Mesendoderm (in vitro differentiated cells): Measurements from ENCODE around the gene SPTBN4.

Experiments used
- DNase-seq: peaks from one replicate; pipeline ENCODE4 v3.0.0; 2013
- H2AK5ac ChIP-seq: 2 replicates; pipeline ENCODE4 v1.6.1; 2013; ENCODE audit warnings: low read length, inconsistent platforms
- H2BK120ac ChIP-seq: 2 replicates; pipeline ENCODE4 v1.6.1; 2013; ENCODE audit warnings: low read depth, mild to moderate bottlenecking, low read length, moderate library complexity, mixed read lengths
- H2BK15ac ChIP-seq: replicated peaks from 2 replicates; pipeline ENCODE4 v1.6.1; 2013; ENCODE audit warnings: low read depth, mild to moderate bottlenecking, moderate library complexity
- H2BK5ac ChIP-seq: 2 replicates; pipeline ENCODE4 v1.6.1; 2013; ENCODE audit warnings: low read length, inconsistent platforms
- H3K18ac ChIP-seq: 2 replicates; pipeline ENCODE4 v1.6.1; 2013; ENCODE audit warnings: mild to moderate bottlenecking, low read length, mixed read lengths
- H3K23ac ChIP-seq: one replicate; pipeline ENCODE4 v1.6.1; 2013; ENCODE audit warnings: low read length
- H3K27ac ChIP-seq: 2 replicates; pipeline ENCODE4 v1.5.1; 2013; ENCODE audit warnings: low read depth, mild to moderate bottlenecking, inconsistent platforms, low read length, moderate library complexity
- H3K27me3 ChIP-seq: 2 replicates; pipeline ENCODE4 v1.6.1; 2013; ENCODE audit warnings: low read length, control low read depth, mild to moderate bottlenecking, inconsistent platforms; ENCODE audit not compliant: insufficient read depth, poor library complexity
- H3K36me3 ChIP-seq: 2 replicates; pipeline ENCODE4 v1.6.1; 2013; ENCODE audit warnings: low read length, inconsistent platforms; ENCODE audit not compliant: control insufficient read depth, insufficient read depth
- H3K4ac ChIP-seq: one replicate; pipeline ENCODE4 v1.6.1; 2013; ENCODE audit warnings: low read depth, mild to moderate bottlenecking, low read length, moderate library complexity
- H3K4me1 ChIP-seq: 2 replicates; pipeline ENCODE4 v1.6.1; 2013; ENCODE audit warnings: low read depth, low read length, inconsistent platforms; ENCODE audit not compliant: control insufficient read depth
- H3K4me2 ChIP-seq: 2 replicates; pipeline ENCODE4 v1.6.1; 2013; ENCODE audit warnings: low read length
- H3K4me3 ChIP-seq: 2 replicates; pipeline ENCODE4 v1.5.1; 2013; ENCODE audit warnings: mild to moderate bottlenecking, low read length
- H3K56ac ChIP-seq: one replicate; pipeline ENCODE4 v1.6.1; 2013; ENCODE audit warnings: low read length
- H3K79me1 ChIP-seq: 2 replicates; pipeline ENCODE4 v1.6.1; 2013; ENCODE audit warnings: low read length, inconsistent platforms
- H3K79me2 ChIP-seq: 2 replicates; pipeline ENCODE4 v1.6.1; 2013; ENCODE audit warnings: mild to moderate bottlenecking, low read length; ENCODE audit not compliant: control insufficient read depth, insufficient read depth
- H3K9ac ChIP-seq: 2 replicates; pipeline ENCODE4 v1.6.1; 2013; ENCODE audit warnings: low read length, inconsistent platforms
- H4K5ac ChIP-seq: one replicate; pipeline ENCODE4 v1.6.1; 2013; ENCODE audit warnings: low read length
- H4K8ac ChIP-seq: one replicate; pipeline ENCODE4 v1.6.1; 2013; ENCODE audit warnings: low read depth, mild to moderate bottlenecking, control low read depth, low read length, moderate library complexity
- WGBS: extraction: QIAGEN DNeasy Blood & Tissue Kit; methylation state at CpG from one replicate; pipeline ENCODE4 v1.1.7; 2013; ENCODE audit warnings: low lambda C conversion rate, missing lambda C conversion rate; ENCODE audit not compliant: insufficient coverage; ENCODE audit errors: extremely low coverage; 5-methylcytosine and 5-hydroxymethylcytosine counted together

Gene SPTBN4

GRCh38 chr19:40576151-40576584, 109.4 kb downstream of the SPTBN4 start:
- peak overlapping the region; percentile 86 for H3K56ac ChIP-seq
- H3K27ac ChIP-seq = no peak overlapping the region
- no peaks in the 10 kb centered on the region for H3K79me1 ChIP-seq
- no peaks in the 10 kb centered on the region for H3K27me3 ChIP-seq
- H2AK5ac ChIP-seq = no peak overlapping the region
- peak overlapping the region; percentile 44 for H3K18ac ChIP-seq
- DNase-seq = peak; percentile 74
- peak overlapping the region; percentile 51 for H2BK120ac ChIP-seq
- H2BK15ac ChIP-seq = no peak overlapping the region
- H2BK5ac ChIP-seq = no peak overlapping the region
- no peaks in the 10 kb centered on the region for H3K36me3 ChIP-seq
- H3K23ac ChIP-seq = no peak overlapping the region
- H3K4ac ChIP-seq = no peak overlapping the region
- H3K4me1 ChIP-seq = peaks cover 4% of the 10 kb centered on the region
- peak overlapping the region; percentile 7 for H4K8ac ChIP-seq
- peak overlapping the region; percentile 70 for H3K4me2 ChIP-seq
- no peaks in the 10 kb centered on the region for H3K79me2 ChIP-seq
- H3K9ac ChIP-seq = peak overlapping the region; percentile 77
- peak overlapping the region; percentile 51 for H3K4me3 ChIP-seq
- no CpG with 5 or more reads among the region's 22 CpGs for WGBS
- no peak overlapping the region for H4K5ac ChIP-seq

GRCh38 chr19:40576585-40577451, 110.0 kb downstream of the SPTBN4 start, which contains the start of gene SHKBP1:
Gene SHKBP1, plus strand, starts transcription at chr19:40576873. Its CDS starts 27 bp downstream, at chr19:40576900.
- H3K23ac ChIP-seq = no peak within 1 kb of the TSS
- peak within 1 kb of the TSS; percentile 67 for H3K4me3 ChIP-seq
- peak; percentile 97 for DNase-seq
- peak within 1 kb of the TSS; percentile 7 for H4K8ac ChIP-seq
- H2BK120ac ChIP-seq = peak within 1 kb of the TSS; percentile 51
- H2BK5ac ChIP-seq = no peak within 1 kb of the TSS
- no peak within 1 kb of the TSS for H2AK5ac ChIP-seq
- peaks cover 4% of the 10 kb centered on the region for H3K4me1 ChIP-seq
- H3K18ac ChIP-seq = peak within 1 kb of the TSS; percentile 93
- H3K9ac ChIP-seq = peak within 1 kb of the TSS; percentile 78
- peak within 1 kb of the TSS; percentile 70 for H3K4me2 ChIP-seq
- no peaks in the 10 kb centered on the region for H3K79me2 ChIP-seq
- H3K79me1 ChIP-seq = no peaks in the 10 kb centered on the region
- H4K5ac ChIP-seq = no peak within 1 kb of the TSS
- no peak within 1 kb of the TSS for H3K4ac ChIP-seq
- peak within 1 kb of the TSS; percentile 32 for H3K27ac ChIP-seq
- no CpG with 5 or more reads among the region's 55 CpGs for WGBS
- peak within 1 kb of the TSS; percentile 92 for H3K56ac ChIP-seq
- H3K36me3 ChIP-seq = no peaks in the 10 kb centered on the region
- H2BK15ac ChIP-seq = no peak within 1 kb of the TSS
- no peaks in the 10 kb centered on the region for H3K27me3 ChIP-seq

- H3K36me3 ChIP-seq = no peaks in the 10 kb centered on the region
- H3K9ac ChIP-seq = no peak overlapping the region
- no peak overlapping the region for H2AK5ac ChIP-seq
- no peak overlapping the region for H4K5ac ChIP-seq
- H3K4me3 ChIP-seq = no peak overlapping the region
- peak; percentile 96 for DNase-seq
- H2BK15ac ChIP-seq = no peak overlapping the region
- H3K4me2 ChIP-seq = no peak overlapping the region
- WGBS = no CpG with 5 or more reads among the region's 12 CpGs
- H3K4ac ChIP-seq = no peak overlapping the region
- no peak overlapping the region for H3K18ac ChIP-seq
- H3K79me1 ChIP-seq = no peaks in the 10 kb centered on the region
- H3K27ac ChIP-seq = no peak overlapping the region
- no peak overlapping the region for H3K23ac ChIP-seq
- no peak overlapping the region for H2BK5ac ChIP-seq
- no peak overlapping the region for H2BK120ac ChIP-seq
- peaks cover 4% of the 10 kb centered on the region for H3K4me1 ChIP-seq
- H3K79me2 ChIP-seq = no peaks in the 10 kb centered on the region
- H4K8ac ChIP-seq = no peak overlapping the region
- no peaks in the 10 kb centered on the region for H3K27me3 ChIP-seq
- H3K56ac ChIP-seq = no peak overlapping the region
These were observed 111.7 kb downstream of the SPTBN4 start for GRCh38 chr19:40578442-40578908.

- Histone ChIP-seq H3K4me1 (peaks cover 2% of the 10 kb centered on the region), H4K5ac (no peak overlapping the region), H2BK5ac (no peak overlapping the region), H3K79me1 (no peaks in the 10 kb centered on the region), H3K36me3 (no peaks in the 10 kb centered on the region), H3K79me2 (no peaks in the 10 kb centered on the region), H3K4me2 (no peak overlapping the region), H3K23ac (no peak overlapping the region), H3K27me3 (no peaks in the 10 kb centered on the region), H4K8ac (no peak overlapping the region), H3K4me3 (no peak overlapping the region), H3K18ac (no peak overlapping the region), H3K9ac (no peak overlapping the region), H3K27ac (no peak overlapping the region), H3K56ac (no peak overlapping the region), H2BK120ac (no peak overlapping the region), H2AK5ac (no peak overlapping the region), H2BK15ac (no peak overlapping the region), H3K4ac (no peak overlapping the region)
- WGBS = no CpG with 5 or more reads among the region's 13 CpGs
- DNase-seq = no peak
These were observed 113.8 kb downstream of the SPTBN4 start for GRCh38 chr19:40580619-40581018.

GRCh38 chr19:40581531-40581930, 114.7 kb downstream of the SPTBN4 start:
- Histone ChIP-seq H3K56ac (no peak overlapping the region), H3K79me2 (no peaks in the 10 kb centered on the region), H3K27ac (no peak overlapping the region), H3K23ac (no peak overlapping the region), H3K4me1 (peaks cover 2% of the 10 kb centered on the region), H2BK5ac (no peak overlapping the region), H3K4me2 (no peak overlapping the region), H3K4me3 (no peak overlapping the region), H3K27me3 (no peaks in the 10 kb centered on the region), H2AK5ac (no peak overlapping the region), H4K8ac (no peak overlapping the region), H3K79me1 (no peaks in the 10 kb centered on the region), H2BK15ac (no peak overlapping the region), H2BK120ac (no peak overlapping the region), H3K9ac (no peak overlapping the region), H3K18ac (no peak overlapping the region), H4K5ac (no peak overlapping the region), H3K36me3 (no peaks in the 10 kb centered on the region), H3K4ac (no peak overlapping the region)
- DNase-seq = no peak
- WGBS = no CpG with 5 or more reads among the region's 5 CpGs
